ENCODE results near the gene OSBPL7.

The OSBPL7 gene

DNA sequence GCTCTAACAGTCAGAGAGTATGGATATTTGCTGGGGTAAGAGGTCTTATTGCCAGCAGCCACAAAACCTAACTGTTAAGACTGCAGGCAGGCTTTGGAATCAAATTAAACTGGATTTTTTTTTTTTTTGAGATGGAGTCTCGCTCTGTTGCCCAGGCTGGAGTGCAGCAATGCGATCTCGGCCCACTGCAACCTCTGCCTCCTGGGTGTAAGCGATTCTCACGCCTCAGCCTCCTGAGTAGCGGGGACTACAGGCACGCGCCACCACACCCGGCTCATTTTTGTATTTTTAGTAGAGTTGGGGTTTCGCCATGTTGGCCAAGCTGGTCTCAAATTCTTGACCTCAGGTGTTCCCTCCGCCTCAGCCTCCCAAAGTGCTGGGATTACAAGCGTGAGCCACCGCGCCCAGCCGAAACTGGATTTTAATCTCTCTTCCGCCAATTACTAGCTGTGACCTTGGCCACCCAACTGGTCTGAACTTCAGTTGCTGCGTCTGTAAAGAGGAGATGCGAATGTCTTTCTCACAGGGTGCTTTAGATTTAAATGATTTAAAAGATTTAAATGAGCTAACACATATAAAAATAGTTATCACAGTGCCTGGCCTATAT lies 8.9 kb upstream of the OSBPL7 start:
- Histone ChIP-seq H3K4me3 (ENCODE audit: low read length) (peak overlapping the region; percentile 83), H3K4me1 (ENCODE audit: low read length) (peaks cover 14% of the 10 kb centered on the region), H3K9me2 (replicated peaks; ENCODE audit: insufficient read depth, low read length) (no peaks in the 10 kb centered on the region), H3K4me2 (ENCODE audit: low read depth, low read length) (peak overlapping the region; percentile 64), H3F3A (ENCODE audit: insufficient read depth, low read length) (peaks cover 4% of the 10 kb centered on the region; the same call in 1 of the 2 replicates), H2AFZ (ENCODE audit: low read length) (no peak overlapping the region), H3K9me3 (replicated peaks; ENCODE audit: insufficient read depth, low read length) (no peaks in the 10 kb centered on the region), H4K20me1 (ENCODE audit: insufficient read depth, low read length) (no peaks in the 10 kb centered on the region), H3K27me3 (replicated peaks; ENCODE audit: insufficient read depth, low read length) (no peaks in the 10 kb centered on the region), H3K79me2 (ENCODE audit: low read length) (peaks cover 31% of the 10 kb centered on the region), H3K36me3 (replicated peaks; ENCODE audit: insufficient read depth, low read length) (no peaks in the 10 kb centered on the region), H3K27ac (ENCODE audit: low read length) (peak overlapping the region; percentile 69; the same call in 1 of the 2 replicates), H3K9ac (ENCODE audit: low read length) (peak overlapping the region; percentile 71; the same call in 1 of the 2 replicates)
- DNase-seq: no peak
- TF ChIP-seq, protein P1, sequence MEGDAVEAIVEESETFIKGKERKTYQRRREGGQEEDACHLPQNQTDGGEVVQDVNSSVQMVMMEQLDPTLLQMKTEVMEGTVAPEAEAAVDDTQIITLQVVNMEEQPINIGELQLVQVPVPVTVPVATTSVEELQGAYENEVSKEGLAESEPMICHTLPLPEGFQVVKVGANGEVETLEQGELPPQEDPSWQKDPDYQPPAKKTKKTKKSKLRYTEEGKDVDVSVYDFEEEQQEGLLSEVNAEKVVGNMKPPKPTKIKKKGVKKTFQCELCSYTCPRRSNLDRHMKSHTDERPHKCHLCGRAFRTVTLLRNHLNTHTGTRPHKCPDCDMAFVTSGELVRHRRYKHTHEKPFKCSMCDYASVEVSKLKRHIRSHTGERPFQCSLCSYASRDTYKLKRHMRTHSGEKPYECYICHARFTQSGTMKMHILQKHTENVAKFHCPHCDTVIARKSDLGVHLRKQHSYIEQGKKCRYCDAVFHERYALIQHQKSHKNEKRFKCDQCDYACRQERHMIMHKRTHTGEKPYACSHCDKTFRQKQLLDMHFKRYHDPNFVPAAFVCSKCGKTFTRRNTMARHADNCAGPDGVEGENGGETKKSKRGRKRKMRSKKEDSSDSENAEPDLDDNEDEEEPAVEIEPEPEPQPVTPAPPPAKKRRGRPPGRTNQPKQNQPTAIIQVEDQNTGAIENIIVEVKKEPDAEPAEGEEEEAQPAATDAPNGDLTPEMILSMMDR (IDR thresholded peaks at IDR 0.05; ENCODE audit: low read length): no peak
- TF ChIP-seq EZH2 (optimal IDR thresholded peaks at IDR 0.05; ENCODE audit: low read depth, low read length) (no peak), EZH2phosphoT487 (IDR thresholded peaks at IDR 0.05; ENCODE audit: low read length) (no peak)

DNA sequence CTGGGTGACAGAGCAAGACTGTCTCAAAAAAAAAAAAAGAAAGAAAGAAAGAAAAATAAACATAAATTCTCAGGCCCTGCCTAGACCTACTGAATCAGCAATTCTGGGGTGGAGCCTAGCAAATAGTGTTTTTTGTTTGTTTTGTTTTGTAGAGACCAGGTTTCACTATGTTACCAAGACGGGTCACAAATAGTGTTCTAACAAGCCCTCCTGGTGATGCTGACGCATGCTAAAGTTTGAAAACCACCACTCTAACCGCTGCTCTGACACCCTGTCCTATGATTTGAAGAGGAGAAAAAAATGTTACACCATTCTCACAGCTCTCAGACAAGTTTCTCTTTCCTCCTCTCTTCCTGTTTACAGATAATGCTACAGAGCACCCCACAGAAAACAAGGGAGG lies 8.3 kb upstream of the OSBPL7 start:
- peak overlapping the region; percentile 83; the same call in 1 of the 2 replicates for H3K4me3 ChIP-seq (ENCODE audit: low read length)
- H3K9ac ChIP-seq (ENCODE audit: low read length): peak overlapping the region; percentile 32; the same call in 1 of the 2 replicates
- H3K36me3 ChIP-seq (replicated peaks; ENCODE audit: insufficient read depth, low read length): no peaks in the 10 kb centered on the region
- TF ChIP-seq EZH2phosphoT487 (IDR thresholded peaks at IDR 0.05; ENCODE audit: low read length) (no peak), EZH2 (optimal IDR thresholded peaks at IDR 0.05; ENCODE audit: low read depth, low read length) (no peak)
- TF ChIP-seq, protein P1 (IDR thresholded peaks at IDR 0.05; ENCODE audit: low read length): no peak
- DNase-seq: peak; percentile 29
- no peaks in the 10 kb centered on the region for H3K9me3 ChIP-seq (replicated peaks; ENCODE audit: insufficient read depth, low read length)
- no peak overlapping the region for H2AFZ ChIP-seq (ENCODE audit: low read length)
- no peaks in the 10 kb centered on the region for H3K9me2 ChIP-seq (replicated peaks; ENCODE audit: insufficient read depth, low read length)
- H4K20me1 ChIP-seq (ENCODE audit: insufficient read depth, low read length): no peaks in the 10 kb centered on the region
- H3K4me2 ChIP-seq (ENCODE audit: low read depth, low read length): peak overlapping the region; percentile 64; the same call in 1 of the 2 replicates
- peaks cover 31% of the 10 kb centered on the region for H3K79me2 ChIP-seq (ENCODE audit: low read length)
- H3K27ac ChIP-seq (ENCODE audit: low read length): peak overlapping the region; percentile 69; the same call in 1 of the 2 replicates
- H3F3A ChIP-seq (ENCODE audit: insufficient read depth, low read length): peaks cover 4% of the 10 kb centered on the region; the same call in 1 of the 2 replicates
- no peaks in the 10 kb centered on the region for H3K27me3 ChIP-seq (replicated peaks; ENCODE audit: insufficient read depth, low read length)
- peaks cover 14% of the 10 kb centered on the region for H3K4me1 ChIP-seq (ENCODE audit: low read length)

DNA sequence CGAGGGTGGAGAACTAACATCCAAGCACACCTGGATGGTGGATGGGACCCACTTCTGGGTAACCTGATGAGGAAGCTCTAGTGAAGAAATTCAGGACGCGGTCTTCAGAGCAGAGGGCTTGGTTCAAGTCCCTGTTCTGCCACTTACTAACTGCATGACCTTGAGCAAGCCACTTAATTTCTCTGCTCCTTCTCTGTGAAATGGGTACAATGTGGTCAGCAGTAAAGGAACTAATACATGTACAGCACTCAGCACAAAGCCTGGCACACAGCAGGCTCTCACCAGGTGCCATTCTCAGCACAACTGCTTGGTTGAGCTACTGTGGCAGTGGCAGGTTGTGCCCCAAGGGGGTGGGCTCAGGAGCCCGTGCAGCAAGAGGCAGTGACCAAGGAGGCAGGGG lies 1.9 kb upstream of the OSBPL7 start:
- Histone ChIP-seq H4K20me1 (ENCODE audit: insufficient read depth, low read length) (no peaks in the 10 kb centered on the region), H2AFZ (ENCODE audit: low read length) (no peak overlapping the region), H3F3A (ENCODE audit: insufficient read depth, low read length) (no peaks in the 10 kb centered on the region), H3K27me3 (replicated peaks; ENCODE audit: insufficient read depth, low read length) (no peaks in the 10 kb centered on the region), H3K9me2 (replicated peaks; ENCODE audit: insufficient read depth, low read length) (no peaks in the 10 kb centered on the region), H3K27ac (ENCODE audit: low read length) (no peak overlapping the region), H3K4me2 (ENCODE audit: low read depth, low read length) (no peak overlapping the region), H3K9ac (ENCODE audit: low read length) (no peak overlapping the region), H3K4me1 (ENCODE audit: low read length) (peaks cover 15% of the 10 kb centered on the region; the same call in 1 of the 2 replicates), H3K9me3 (replicated peaks; ENCODE audit: insufficient read depth, low read length) (no peaks in the 10 kb centered on the region), H3K4me3 (ENCODE audit: low read length) (no peak overlapping the region), H3K79me2 (ENCODE audit: low read length) (peaks cover 23% of the 10 kb centered on the region), H3K36me3 (replicated peaks; ENCODE audit: insufficient read depth, low read length) (no peaks in the 10 kb centered on the region)
- no peak for DNase-seq
- TF ChIP-seq EZH2phosphoT487 (IDR thresholded peaks at IDR 0.05; ENCODE audit: low read length) (no peak), EZH2 (optimal IDR thresholded peaks at IDR 0.05; ENCODE audit: low read depth, low read length) (no peak)
- TF ChIP-seq, protein P1 (IDR thresholded peaks at IDR 0.05; ENCODE audit: low read length): no peak

Data from MM.1S (cell line).